Keratinocyte (primary cell): ENCODE results near the gene FLNC.

Source experiments
- EZH2 ChIP-seq: IDR thresholded peaks from one replicate; pipeline ENCODE4 v1.6.1; 2012; ENCODE audit warnings: inconsistent platforms, mild to moderate bottlenecking, low read length, moderate library complexity
- TF ChIP-seq, protein P1 (sequence below), 3 experiments: IDR thresholded peaks in 1 of 3; conservative IDR thresholded peaks in 1 of 3; optimal IDR thresholded peaks in 1 of 3; 2 replicates in 2 of 3; 3 replicates in 1 of 3; pipeline versions ENCODE3 to v1.5.1; 2011; ENCODE audit warnings: low read length in 3 of 3, mild to moderate bottlenecking in 3 of 3, moderate library complexity in 2 of 3, control low read depth in 1 of 3, inconsistent platforms in 1 of 3; ENCODE audit not compliant: insufficient read depth in 2 of 3; ENCODE audit errors: extremely low read depth in 1 of 3

DNA sequence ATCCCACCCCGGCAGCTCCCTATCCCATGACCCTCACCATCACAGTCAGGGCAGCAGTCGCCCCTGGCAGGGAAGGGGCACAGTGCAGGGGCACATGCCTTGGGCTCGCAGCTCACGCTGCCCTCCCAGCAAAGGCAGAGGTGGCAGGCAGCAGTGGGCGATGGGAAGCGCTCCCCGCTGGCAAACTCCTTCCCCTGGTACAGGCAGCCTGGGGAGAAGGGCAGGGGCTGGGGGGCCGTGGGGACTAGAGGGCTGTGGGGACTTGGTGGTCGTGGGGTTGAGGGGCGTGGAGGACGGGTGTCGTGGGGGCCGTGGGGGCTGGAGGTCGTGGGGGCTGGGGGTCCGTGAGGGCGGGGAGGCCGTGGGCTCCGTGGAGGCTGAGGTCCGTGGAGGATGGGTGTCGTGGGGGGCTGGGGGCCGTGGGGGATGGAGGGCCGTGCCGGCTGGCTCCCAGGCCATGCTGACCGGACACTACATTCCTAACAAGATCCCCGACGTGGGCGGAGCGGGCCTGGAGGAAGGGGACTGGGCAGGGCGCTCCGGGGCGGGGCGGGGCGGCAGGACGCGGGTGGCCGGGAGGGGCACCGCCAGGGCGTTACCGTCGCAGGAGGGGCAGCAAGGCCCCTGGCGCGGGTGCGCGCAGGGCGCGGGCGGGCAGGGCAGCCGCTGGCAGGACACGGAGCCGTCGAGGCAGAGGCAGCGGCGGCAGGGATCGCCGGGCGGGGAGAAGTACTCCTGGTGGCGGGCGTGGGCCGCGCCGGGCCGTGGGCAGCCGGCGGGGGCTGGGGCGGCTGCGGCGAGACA is 60.3 kb downstream of the FLNC start:
- TF ChIP-seq, protein P1, sequence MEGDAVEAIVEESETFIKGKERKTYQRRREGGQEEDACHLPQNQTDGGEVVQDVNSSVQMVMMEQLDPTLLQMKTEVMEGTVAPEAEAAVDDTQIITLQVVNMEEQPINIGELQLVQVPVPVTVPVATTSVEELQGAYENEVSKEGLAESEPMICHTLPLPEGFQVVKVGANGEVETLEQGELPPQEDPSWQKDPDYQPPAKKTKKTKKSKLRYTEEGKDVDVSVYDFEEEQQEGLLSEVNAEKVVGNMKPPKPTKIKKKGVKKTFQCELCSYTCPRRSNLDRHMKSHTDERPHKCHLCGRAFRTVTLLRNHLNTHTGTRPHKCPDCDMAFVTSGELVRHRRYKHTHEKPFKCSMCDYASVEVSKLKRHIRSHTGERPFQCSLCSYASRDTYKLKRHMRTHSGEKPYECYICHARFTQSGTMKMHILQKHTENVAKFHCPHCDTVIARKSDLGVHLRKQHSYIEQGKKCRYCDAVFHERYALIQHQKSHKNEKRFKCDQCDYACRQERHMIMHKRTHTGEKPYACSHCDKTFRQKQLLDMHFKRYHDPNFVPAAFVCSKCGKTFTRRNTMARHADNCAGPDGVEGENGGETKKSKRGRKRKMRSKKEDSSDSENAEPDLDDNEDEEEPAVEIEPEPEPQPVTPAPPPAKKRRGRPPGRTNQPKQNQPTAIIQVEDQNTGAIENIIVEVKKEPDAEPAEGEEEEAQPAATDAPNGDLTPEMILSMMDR (optimal IDR thresholded peaks at IDR 0.05 in 1 of 3, IDR thresholded peaks at IDR 0.05 in 1 of 3, conservative IDR thresholded peaks at IDR 0.05 in 1 of 3; ENCODE audit: extremely low read depth in 1 of 3, insufficient read depth in 2 of 3, low read length in 3 of 3), result no peak
- no peak for TF ChIP-seq EZH2
